Kidney capillary endothelial cell (primary cell): Measurements from ENCODE around the gene FADD.
"Not testable (repeated sequence)": the region's sequence is repeated elsewhere in the genome, so short reads cannot be mapped to it uniquely, and the experiment has no call there.

Experiments used
- DNase-seq: peaks from one replicate; pipeline ENCODE4 v3.0.0-alpha.2; 2018; ENCODE audit warnings: low spot score

FADD gene

DNA sequence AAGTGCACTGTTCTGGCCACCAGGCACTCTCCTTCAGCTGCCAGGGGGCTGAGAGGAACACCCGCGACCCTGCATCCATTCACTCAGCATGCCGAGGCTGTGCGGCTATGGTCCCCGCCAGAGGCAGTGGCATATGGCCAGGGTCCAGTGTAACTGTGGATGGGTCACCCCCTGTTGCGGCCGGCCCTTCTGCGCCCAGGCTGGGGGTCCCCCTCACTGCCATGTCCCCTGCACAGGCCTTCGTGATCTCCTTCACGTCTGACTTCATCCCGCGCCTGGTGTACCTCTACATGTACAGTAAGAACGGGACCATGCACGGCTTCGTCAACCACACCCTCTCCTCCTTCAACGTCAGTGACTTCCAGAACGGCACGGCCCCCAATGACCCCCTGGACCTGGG is 20.8 kb upstream of the FADD start:
- no peak for DNase-seq

DNA sequence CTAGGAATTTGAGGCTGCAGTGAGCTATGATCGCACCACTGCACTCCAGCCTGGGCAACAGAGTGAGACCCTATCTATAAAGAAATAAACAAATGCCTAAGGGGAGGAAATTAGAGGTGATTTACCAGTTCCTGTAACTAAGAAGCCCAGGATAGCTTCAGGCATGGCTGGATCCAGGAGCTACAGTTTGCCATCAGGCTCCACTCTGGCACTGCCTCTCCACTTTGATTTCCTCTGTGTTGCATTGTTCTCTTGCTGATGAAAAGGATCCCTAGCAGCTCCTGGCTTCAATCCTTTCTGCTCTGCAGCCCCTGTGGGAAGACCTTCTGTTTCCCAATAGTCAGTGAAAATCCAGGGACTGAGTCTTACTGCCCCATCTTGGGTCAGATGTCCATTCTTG is 20.1 kb upstream of the FADD start:
- DNase-seq = no peak

- DNase-seq = no peak
Observed at GRCh38 chr11:70183483-70184176, 19.5 kb upstream of the FADD start.

DNA sequence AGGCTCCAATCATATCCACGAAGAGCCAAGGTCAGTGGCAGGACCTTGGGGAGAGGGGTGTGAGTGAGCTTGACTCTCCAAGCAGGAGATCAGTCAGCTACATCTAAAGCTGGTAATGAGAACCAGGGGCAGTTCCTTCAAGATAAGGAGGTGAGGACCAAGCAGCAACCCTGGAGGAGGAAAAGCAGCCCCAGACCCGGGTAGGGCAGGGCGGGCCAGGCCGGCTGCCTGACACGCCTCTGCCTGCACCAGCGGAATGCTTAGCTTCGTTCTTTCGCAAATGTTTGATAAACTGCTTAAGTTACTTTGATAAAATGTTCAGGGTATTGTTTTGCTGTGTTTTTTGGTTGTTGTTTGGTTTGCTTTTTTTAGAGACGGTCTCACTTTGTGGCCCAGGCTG is 18.7 kb upstream of the FADD start:
- no peak for DNase-seq

- no peak for DNase-seq
Observed at GRCh38 chr11:70185348-70186055, 17.6 kb upstream of the FADD start.

DNA sequence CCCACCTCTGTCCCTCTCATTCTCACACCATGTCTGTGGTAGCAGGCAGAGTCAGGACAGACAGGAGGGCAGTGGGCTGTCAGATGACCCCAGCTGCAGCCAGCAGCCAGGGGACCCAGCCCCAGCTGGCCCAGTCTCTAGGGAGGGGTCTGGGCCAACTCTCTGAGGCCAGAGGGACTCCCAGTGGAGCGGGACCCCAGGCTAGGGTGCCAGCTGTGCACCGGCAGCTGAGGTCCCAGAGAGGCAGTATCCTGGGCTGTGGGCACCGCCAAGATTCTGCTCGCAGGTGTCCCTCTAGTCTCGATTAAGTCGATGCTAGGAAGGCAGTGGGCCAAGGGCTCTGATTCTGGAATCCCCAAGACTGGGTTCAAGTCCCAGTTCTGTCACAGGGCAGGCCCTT is 16.7 kb upstream of the FADD start:
- DNase-seq = no peak

- no peak for DNase-seq
Observed at GRCh38 chr11:70186936-70187335, 16.2 kb upstream of the FADD start.

DNA sequence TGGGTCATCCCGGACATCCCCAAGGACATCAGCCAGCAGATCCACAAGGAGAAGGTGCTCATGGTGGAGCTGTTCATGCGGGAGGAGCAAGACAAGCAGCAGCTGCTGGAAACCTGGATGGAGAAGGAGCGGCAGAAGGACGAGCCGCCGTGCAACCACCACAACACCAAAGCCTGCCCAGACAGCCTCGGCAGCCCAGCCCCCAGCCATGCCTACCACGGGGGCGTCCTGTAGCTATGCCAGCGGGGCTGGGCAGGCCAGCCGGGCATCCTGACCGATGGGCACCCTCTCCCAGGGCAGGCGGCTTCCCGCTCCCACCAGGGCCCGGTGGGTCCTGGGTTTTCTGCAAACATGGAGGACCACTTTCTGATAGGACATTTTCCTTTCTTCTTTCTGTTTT is 15.3 kb upstream of the FADD start:
- no peak for DNase-seq

- DNase-seq = no peak
Observed at GRCh38 chr11:70189622-70190021, 13.5 kb upstream of the FADD start.

DNA sequence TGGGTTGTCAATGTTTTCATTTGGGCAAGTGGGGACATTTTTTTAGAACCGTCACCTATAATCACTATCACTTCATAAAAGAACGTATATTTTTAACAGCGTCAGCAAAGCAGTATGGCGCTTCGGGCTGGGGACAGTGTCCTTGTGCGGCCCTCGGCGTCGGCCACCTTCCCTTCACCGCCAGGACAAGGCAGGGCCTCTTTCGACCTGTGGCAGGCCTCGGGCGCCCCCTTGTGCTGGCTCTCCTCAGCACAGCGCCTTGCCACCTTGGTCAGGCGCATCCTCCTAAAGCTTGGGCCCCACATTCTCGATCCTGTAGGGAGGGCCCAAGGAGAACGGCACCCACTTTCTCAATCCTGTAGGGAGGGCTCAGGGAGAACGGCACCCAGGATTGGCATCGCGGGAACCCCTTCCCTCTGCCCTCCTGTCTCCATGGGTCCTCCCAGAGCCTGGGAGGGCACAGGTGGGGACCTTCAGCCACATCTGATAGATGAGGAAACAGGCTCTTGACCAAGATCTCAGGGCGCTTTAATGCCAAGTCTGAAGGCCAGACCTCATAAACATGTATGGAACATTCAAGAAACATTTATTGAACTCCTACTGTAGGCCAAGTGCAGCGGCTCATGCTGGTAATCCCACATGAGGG is 11.5 kb upstream of the FADD start:
- peak; percentile 61 for DNase-seq

- DNase-seq = no peak
Observed at GRCh38 chr11:70192666-70193410, 10.3 kb upstream of the FADD start.

- no peak for DNase-seq
Observed at GRCh38 chr11:70193411-70194292, 9.4 kb upstream of the FADD start.

DNA sequence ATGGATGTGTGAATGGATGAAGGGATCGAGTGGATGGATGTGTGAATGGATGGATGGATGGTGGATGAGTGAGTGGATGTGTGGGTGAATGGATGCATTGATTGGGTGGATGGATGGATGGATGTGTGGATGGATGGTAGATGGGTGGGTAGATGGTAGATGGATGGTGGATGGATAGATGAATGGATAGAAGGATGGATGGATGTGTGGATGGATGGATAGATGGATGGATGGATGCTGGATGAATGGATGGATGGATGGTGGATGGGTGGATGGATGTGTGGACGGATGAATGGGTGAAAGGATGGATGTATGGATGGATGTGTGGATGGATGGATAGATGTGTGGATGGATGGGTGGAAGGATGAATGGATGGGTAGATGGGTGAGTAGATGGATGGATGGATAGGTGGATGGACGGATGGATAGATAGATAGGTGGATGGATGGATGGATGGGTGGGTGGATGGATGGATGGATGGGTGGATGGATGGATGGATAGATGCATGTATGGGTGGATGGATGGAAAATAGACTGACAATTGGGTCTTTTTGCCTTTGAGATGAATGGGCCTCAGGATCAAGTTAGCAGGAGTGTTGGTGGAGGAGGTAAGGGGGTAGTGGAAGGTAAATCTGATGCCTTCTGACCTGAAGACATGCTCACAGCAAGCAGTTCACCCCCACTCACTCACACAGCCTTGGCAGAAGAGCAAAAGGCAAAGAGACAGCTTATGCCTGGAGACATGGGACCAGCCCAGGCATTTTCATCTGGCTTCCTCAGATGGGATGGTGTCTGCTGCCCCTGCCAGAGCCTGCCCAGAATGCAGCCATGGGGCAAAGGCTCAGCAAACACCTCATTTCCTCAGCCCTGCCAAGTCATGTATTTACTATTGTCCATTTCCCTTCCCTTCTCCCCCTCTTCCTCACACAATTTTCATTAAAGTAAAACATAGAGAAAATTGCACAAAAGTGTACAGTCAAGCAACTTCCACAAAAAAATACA is 8.0 kb upstream of the FADD start:
- DNase-seq = no peak

DNA sequence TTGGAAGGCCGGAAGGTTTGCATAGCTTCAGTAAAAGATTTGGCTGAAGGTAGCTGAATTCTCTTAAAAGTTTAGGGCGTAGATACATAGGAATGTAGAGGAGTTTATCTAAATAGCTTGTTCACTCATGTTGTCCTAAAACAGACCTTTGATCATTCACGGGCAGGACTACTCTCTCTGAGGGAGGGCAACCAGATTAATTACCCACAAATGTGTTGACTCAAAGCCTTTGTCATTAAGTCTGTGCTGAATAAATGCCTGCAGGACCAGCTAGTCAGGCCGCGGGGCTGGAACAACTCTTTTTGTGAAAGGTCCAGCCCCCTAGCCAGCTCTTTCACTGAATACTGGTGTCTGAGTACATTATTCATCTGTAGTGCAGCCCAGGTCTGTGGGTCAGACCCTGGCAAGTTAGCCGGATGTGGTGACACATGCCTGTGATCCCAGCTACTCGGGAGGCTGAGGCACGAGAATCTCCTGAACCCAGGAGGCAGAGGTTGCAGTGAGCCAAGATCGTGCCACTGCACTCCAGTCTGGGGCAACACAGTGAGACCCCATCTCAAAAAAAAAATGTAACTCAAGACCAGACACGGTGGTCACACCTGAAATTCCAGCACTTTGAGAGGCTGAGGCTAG is 2.8 kb upstream of the FADD start:
- DNase-seq = no peak

DNA sequence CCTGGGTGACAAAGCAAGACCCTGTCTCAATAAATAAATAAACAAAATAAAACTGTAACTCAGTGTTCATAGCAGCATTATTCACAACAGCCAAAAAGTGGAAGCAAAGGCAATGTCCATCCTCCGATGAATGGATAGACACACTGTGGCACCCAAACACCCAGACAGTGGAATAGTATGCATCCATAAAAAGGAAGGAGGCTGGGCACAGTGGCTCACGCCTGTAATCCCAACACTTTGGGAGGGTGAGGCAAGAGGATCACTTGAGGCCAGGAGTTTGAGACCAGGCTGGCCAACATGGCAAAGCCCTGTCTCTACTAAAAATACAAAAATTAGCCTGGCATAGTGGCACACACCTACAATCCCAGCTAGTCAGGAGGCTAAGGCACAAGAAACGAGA is 2.0 kb upstream of the FADD start:
- DNase-seq = not testable (repeated sequence)

DNA sequence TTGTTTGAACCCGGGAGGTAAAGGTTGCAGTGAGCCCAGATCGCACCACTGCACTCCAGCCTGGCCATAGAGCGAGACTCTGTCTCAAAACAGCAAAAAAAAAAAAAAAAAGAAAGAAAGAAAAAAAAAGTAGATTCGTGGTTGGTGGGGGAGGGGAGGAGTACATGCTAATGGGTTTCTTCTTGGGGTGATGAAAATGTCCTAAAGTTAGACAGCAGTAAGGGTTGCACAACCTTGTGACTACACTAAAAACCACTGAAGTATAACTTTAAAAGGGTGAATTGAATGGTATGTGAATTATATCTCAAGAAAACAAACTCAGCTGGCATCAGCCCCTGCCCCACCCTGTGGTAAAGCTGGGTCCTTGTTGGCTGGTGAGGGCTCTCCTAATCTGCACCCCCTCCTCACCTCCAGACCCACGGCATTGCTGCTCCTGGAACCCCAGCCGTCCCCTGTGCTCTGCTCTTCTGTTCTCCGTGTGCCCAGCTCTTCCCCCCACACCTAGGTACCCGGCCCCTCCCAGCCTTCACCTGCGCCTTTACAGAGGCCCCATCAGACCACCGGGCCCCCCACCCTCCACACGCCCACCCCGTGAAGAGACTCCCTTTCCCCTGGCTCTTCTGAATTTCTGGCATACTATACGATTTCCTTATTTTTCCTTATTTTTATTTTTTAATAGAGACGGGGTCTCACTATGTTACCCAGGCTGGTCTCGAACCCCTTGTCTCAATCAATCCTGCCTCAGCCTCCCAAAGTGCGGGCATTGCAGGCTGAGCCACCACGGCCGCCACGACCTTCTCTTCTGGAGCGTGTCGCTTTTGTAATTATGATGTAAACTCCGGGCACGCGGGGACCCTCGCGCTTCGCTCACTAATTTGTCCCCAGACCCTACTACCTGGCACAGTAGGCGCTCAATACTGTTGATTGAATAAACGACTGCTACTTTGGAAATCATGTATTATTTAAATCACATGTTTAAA is 924 bp upstream of the FADD start:
- no peak for DNase-seq

GRCh38 chr11:70203751-70204465 is 812 bp downstream of the FADD start:
- peak; percentile 96 for DNase-seq

DNA sequence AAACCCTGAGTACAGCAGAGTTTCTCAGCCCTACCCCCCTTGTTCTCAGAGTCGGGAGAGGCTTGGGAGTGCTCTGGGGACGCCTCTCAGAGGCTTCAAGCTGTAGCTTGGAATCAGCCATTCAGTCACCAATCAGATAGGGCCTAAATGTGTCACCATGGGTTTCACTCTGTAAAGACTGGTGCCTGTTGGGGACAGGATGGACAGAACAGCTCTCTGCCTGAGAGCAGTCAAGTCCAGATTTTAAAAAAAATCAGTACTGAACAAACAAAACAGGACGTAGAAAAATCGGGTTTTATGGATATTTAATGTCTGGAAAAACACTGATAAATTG is 1.3 kb downstream of the FADD start:
- no peak for DNase-seq
